Activated gamma-delta T cell treated with Interleukin-2 at 50 U/mL for 16 hours (primary cell): ENCODE data around the gene ATXN7.

Experiments
- DNase-seq: peaks from one replicate; pipeline ENCODE4 v3.0.0-alpha.2; 2020

ATXN7 gene, protein sequence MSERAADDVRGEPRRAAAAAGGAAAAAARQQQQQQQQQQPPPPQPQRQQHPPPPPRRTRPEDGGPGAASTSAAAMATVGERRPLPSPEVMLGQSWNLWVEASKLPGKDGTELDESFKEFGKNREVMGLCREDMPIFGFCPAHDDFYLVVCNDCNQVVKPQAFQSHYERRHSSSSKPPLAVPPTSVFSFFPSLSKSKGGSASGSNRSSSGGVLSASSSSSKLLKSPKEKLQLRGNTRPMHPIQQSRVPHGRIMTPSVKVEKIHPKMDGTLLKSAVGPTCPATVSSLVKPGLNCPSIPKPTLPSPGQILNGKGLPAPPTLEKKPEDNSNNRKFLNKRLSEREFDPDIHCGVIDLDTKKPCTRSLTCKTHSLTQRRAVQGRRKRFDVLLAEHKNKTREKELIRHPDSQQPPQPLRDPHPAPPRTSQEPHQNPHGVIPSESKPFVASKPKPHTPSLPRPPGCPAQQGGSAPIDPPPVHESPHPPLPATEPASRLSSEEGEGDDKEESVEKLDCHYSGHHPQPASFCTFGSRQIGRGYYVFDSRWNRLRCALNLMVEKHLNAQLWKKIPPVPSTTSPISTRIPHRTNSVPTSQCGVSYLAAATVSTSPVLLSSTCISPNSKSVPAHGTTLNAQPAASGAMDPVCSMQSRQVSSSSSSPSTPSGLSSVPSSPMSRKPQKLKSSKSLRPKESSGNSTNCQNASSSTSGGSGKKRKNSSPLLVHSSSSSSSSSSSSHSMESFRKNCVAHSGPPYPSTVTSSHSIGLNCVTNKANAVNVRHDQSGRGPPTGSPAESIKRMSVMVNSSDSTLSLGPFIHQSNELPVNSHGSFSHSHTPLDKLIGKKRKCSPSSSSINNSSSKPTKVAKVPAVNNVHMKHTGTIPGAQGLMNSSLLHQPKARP

GRCh38 chr3:63863150-63864007 lies at the start of gene ATXN7, which contains the start of gene THOC7:
TSS of gene ATXN7 (plus strand) at chr3:63863867. CDS start at chr3:63912599, 48,732 bp downstream.
TSS of gene THOC7 (minus strand) at chr3:63863805. CDS start at chr3:63863790, 15 bp downstream.
- peak; percentile 64 for DNase-seq

DNA sequence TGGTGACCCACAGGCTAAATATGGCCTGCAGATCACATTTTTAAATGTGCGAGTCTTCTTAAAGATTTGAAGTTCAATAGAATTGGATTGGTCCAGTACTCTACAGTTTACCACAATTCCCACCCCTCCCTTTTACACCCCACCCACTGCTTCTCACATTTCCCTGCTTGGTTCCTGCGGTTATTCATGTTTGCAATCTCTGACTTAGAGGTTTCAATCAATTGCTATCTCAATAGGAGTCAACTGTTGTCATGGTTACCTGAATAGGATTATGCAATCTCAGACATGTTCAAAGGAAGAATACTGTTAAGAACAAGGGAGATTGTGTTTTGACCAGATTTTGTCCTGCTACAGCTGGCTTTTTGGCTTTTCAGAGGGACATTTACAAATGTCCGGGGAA lies 49.4 kb upstream of the ATXN7 start:
- DNase-seq: no peak

DNA sequence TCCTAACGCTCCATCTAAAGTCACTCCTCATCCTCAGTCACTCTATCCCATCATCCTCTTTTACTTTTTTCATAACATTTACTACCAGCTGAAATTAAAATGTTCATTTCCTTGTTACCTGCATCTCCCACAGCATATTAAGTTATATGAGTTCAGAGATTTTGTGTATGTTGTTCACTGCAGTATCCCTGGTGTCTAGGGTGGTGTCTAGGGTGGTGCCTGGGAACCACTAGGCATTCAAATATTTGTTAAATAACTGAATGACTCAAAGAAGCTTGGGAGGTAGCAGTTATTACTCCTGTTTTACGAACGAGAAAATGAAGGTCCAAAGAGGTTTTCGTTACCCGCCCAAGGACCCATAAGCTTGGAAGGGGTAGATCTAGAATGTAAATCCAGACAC lies 46.4 kb upstream of the ATXN7 start:
- DNase-seq: no peak

GRCh38 chr3:63818282-63819150 lies 45.2 kb upstream of the ATXN7 start:
- peak; percentile 56 for DNase-seq

DNA sequence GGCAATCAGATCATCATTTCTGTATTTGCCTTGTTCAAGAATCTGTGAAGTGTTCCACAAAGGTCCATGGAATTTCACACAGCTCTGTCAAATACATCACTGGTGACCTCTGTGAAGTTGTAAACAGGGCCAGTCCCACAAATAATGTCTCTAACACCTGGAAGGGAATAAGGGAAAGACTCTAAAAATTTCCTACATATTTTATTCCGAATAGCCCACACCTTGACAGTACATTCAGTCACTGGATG lies 44.6 kb upstream of the ATXN7 start, which contains the start of gene C3orf49:
TSS of gene C3orf49 (plus strand) at position 149 of the 248 bp plus-strand sequence. CDS start 173 bp downstream, outside the sequence.
- no peak for DNase-seq

DNA sequence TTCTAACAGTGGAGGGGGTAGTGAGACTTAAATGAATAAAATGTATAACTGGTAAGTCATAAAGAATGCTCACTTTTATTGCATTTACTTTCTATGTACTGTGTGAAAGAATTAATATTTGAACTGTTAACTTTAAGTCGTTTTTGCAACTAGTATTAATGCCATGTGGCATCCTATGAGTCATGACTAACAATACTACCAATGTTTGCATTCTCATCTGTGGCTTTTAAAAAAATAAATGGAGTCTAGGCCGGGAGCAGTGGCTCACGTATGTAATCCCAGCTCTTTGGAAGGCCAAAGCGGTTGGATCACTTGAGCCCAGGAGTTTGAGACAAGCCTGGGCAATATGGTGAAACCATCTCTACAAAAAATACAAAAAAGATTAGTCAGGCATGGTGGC lies 39.4 kb upstream of the ATXN7 start:
- no peak for DNase-seq

GRCh38 chr3:63830526-63830925 lies 33.1 kb upstream of the ATXN7 start:
- no peak for DNase-seq

DNA sequence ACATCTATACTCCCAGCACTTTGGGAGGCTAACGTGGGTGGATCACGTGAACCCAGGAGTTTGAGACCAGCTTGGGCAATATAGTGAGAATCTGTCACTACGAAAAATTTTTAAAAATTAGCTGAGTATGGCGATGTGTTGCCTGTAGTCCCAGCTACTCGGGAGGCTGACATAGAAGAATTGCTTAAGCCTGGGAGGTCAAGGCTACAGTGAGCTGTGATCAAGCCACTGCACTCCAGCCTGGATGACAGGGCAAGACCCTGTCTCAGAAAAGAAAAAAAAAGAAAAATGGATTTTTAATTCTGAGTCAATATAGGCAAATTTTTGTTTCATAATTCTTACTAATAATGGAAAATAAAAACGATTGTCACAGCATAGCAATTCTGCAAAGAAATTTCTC lies 31.3 kb upstream of the ATXN7 start:
- no peak for DNase-seq

DNA sequence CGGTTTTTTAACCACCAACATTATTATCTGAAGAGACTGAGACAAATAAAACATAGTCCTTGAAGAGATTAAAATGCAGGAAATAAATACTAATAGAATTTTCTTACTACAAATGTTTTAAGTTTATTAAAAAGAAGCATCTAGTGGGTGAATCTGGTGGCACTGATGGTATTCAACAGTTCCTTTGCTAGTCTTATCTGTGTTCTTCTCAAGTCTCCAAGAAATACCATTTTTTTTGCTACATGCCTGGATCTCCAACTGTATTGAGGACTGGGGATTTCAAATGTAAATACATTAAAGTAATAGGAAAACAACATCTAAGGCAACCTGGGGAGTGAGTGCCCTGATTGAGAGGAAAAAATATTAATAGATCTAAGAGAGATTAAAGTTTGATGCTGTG lies 22.0 kb upstream of the ATXN7 start:
- no peak for DNase-seq

GRCh38 chr3:63842127-63842526 lies 21.5 kb upstream of the ATXN7 start:
- DNase-seq: no peak

GRCh38 chr3:63845215-63845614 lies 18.5 kb upstream of the ATXN7 start:
- no peak for DNase-seq

- no peak for DNase-seq
Measured at GRCh38 chr3:63847718-63848450, 15.8 kb upstream of the ATXN7 start.

DNA sequence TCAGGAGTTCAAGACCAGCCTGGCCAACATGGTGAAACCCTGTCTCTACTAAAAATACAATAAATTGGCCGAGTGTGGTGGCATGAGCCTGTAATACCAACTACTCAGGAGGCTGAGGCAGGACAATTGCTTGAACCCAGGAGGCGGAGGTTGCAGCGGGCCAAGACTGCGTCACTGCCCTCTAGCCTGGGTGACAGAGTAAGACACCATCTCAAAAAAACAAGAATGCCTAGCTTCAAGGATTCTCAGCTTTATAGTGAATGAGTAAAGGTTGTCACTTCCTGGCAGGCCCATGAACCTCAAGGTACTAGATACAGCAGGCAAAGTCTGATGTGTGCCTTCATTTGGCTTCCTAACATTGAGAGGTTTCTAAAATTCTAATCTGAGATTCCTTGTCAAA lies 14.5 kb upstream of the ATXN7 start:
- DNase-seq: no peak

DNA sequence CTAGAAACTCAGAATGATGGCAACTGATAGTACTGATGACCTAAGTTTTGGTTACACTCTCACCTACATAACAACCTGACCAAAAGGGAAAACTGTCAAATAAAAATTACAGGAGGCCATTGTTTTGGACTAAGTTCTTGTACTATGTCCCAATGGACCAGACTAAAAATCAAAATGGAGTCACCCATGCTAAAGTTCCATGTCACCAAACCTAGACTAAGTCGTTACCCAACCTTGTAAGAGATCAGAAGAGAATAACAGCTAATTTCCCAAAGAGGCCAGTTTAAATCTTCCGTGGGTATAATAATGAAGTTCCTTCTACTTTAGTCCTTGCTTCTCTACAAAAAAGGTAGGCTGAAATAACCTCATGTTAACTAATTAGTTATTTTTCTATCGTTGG lies 12.4 kb upstream of the ATXN7 start:
- no peak for DNase-seq

DNA sequence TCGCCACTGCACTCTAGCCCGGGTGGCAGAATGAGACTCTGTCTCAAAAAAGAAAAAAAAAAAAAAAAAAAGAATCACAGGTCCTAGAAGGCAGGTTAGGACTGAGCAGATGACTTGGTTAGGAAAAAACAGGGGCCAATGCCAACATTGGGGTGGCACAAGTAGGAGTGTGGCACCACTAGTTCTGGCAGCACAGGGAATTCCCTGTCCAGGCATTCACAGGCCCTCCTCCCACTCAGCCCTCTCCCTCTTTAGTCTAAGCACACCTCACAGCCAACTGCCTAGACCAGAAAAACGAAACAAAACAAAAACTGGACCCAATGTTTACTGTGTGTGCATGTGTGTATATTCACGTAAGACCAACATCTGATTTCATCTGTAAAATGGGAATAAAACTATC lies 10.6 kb upstream of the ATXN7 start:
- no peak for DNase-seq

GRCh38 chr3:63855333-63855940 lies 8.2 kb upstream of the ATXN7 start:
- no peak for DNase-seq

DNA sequence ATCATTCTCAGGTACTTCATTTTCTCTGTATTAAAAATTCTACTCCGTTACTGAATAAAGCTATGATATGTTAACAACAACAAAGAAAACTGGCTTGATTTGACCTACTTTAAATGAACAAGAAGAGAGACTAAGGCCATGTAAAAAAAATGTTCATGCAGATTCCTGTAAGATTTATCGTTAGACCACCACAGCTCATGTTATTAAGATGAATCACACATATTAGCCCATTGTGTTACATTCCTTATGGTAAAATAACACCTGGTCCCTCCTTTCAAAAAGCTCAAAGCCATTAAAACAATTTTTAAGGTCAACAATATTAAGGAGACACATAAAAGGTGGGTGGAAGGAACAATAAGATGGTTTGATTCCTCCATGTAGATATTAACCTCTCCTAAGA lies 6.4 kb upstream of the ATXN7 start:
- no peak for DNase-seq

- DNase-seq: no peak
Measured at GRCh38 chr3:63860776-63861175, 2.9 kb upstream of the ATXN7 start.

DNA sequence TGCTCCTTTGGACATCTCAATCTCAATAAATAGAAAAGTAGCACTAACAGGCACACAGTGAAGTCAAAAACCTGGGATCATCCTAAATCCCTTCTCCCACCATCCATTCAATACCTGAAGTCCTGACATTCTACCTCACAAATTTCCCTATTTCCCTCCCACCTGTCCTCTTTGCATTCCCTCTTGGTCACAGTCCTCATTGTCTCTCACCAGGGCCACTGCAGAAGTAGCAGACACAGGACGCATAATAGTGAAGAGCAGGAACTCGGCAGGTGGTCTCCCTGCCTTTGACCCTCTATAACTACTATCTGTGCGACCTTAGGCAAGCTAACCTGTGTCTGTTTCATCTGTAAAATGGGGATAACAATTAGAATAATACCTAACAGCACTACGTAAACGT lies 2.4 kb upstream of the ATXN7 start:
- DNase-seq: no peak

- no peak for DNase-seq
Measured at GRCh38 chr3:63862804-63863149, 890 bp upstream of the ATXN7 start.
